ENCODE results near the gene MYO5A.
"Not testable (repeated sequence)": the region's sequence is repeated elsewhere in the genome, so short reads cannot be mapped to it uniquely, and the experiment has no call there.

Gene MYO5A

DNA sequence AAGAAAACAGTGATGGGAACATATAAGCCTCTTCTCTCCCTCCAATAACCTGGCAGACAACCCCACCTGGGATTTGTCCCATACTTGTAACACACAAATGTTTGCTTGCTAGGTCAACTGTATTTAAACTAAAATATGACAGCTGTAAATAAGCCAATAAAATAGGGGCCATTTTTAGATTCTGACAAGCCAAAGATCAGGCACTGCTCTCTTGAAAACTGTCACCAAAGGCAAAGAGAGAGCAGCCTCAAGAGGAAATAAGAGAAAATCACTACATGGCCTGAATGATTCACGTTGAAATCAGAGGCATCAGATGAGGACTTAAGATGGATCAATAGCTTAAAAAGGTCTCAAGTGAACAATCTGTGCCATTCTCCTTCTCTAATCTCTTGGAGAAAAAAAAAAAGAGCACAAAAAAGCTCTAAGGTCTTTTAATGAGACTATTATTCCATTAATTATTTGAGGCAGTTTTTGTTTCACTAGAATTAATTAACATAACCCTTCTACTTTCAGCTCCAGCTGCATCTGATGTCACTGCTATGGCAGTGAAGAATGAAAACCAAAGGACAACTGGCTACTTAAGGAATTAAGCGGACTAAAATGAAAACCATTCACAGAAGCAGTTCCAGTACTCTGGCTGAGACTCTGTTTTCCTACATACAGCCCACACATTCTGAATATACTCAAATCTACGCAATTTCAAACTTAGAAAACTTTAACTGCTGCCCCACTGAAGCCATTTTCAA is 19.0 kb downstream of the MYO5A start:
- no peak for FAIRE-seq
- no peak for DNase-seq (ENCODE audit: insufficient read length, low spot score)

- FAIRE-seq (no peak), DNase-seq (ENCODE audit: insufficient read length, low spot score) (no peak)
Observed at GRCh38 chr15:52506549-52506948, 22.1 kb downstream of the MYO5A start.

DNA sequence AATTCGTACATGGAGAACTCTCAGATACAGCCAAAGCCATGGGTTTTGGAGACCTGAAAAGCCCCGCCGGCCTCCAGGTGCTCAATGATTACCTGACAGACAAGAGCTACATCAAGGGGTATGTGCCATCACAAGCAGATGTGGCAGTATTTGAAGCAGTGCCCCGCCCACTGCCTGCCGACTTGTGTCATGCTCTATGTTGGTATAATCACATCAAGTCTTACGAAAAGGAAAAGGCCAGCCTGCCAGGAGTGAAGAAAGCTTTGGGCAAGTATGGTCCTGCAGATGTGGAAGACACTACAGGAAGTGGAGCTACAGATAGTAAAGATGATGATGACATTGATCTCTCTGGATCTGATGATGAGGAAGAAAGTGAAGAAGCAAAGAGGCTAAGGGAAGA is 23.5 kb downstream of the MYO5A start:
- no peak for DNase-seq (ENCODE audit: insufficient read length, low spot score)
- FAIRE-seq, result no peak

- no peak for DNase-seq (ENCODE audit: insufficient read length, low spot score)
- FAIRE-seq, result no peak
Observed at GRCh38 chr15:52503788-52504496, 24.7 kb downstream of the MYO5A start.

- FAIRE-seq, result no peak
Observed at GRCh38 chr15:52502608-52503007, 26.1 kb downstream of the MYO5A start.

GRCh38 chr15:52499506-52499905 is 29.2 kb downstream of the MYO5A start:
- no peak for DNase-seq (ENCODE audit: insufficient read length, low spot score)
- FAIRE-seq, result no peak

More at GRCh38 chr15:52502608-52503007, 26.1 kb downstream of the MYO5A start:
- no peak for DNase-seq (ENCODE audit: insufficient read length, low spot score)

DNA sequence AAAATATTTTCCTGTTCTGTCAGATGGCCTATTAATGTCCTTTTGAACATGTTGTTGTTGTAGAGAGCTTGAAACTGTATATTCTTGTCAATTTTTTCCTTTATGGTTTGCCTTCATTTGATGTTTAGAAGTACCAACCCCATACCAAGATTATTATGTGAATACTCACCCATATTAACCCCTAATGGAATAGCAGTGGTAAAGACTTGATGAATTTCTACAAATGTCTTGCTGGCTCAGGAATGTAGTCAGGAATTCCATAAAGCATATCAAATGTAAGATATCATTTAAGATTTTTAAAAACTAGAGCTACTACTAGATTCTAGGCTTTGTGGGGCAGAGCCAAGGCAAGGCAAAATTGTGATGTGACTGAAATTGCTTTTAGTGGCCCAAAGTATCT is 30.0 kb downstream of the MYO5A start:
- no peak for FAIRE-seq
- no peak for DNase-seq (ENCODE audit: insufficient read length, low spot score)

DNA sequence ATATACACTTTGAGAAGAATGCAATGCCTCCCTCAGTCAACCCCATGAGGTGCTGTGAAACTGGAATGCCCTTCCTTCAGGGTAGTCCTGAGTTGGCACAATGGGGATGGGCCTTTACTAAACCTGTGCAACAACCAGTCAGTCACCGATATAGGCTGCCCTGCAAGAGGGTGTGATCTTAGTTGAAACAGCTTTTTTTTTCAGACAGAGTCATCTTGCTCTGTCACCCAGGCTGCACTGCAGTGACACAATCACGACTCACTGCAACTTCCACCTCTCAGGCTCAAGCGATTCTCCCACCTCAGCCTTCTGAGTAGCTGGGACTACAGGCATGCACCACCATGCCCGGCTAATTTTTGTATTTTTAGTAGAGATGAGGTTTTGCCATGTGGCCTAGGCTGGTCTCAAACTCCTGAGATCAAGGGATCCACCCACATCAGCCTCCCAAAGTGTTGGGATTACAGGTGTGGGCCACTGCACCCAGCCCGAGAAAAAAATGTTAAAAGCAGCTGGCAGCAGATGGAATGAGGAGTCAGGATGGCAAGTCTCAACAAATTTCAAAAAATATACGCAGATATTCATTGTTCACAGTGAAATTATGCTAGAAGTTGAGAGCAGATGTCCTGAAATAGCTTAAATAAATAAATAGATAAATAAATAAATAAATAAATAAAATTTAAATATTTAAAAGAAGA is 31.8 kb downstream of the MYO5A start:
- FAIRE-seq (no peak), DNase-seq (ENCODE audit: insufficient read length, low spot score) (no peak)

GRCh38 chr15:52496175-52496574 is 32.5 kb downstream of the MYO5A start:
- DNase-seq (ENCODE audit: insufficient read length, low spot score) (no peak), FAIRE-seq (no peak)

DNA sequence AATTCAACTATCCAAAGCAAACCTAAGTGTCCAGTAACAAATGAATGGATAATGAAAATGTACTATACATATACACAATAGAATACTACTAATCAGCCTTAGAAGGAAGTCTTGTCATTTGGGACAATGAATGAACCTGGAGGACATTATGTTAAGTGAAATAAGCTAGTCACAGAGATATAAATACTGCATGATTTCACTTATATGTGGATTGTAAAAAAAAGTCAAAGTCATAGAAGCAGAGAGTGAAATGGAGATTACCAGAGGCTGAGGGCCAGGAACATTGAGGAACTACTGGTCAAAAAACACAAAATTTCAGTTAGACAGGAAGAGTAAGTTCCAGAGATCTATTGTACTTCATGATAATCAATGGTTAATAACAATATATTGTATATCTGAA is 33.6 kb downstream of the MYO5A start:
- DNase-seq (ENCODE audit: insufficient read length, low spot score), result no peak
- FAIRE-seq, result no peak

GRCh38 chr15:52493968-52494367 is 34.7 kb downstream of the MYO5A start:
- FAIRE-seq (no peak), DNase-seq (ENCODE audit: insufficient read length, low spot score) (peak; percentile 9)

DNA sequence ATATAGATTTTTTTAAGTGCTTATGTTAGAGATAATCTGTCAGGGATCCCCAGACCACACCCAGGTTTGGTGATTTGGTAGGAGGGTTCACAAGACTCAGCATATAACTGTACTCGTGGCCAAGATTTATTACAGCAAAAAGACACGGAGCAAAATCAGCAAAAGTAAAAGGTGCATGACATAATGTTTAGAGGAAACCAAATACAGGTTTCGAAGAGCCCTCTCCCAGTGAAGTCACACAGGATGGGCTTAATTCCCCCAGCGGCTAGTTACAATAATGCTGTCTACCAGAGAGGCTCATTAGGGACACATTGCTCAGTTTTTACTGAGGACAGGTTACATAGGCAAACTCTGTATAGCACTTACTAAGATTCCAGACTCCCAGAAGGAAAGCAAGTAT is 36.5 kb downstream of the MYO5A start:
- DNase-seq (ENCODE audit: insufficient read length, low spot score) (no peak), FAIRE-seq (no peak)

DNA sequence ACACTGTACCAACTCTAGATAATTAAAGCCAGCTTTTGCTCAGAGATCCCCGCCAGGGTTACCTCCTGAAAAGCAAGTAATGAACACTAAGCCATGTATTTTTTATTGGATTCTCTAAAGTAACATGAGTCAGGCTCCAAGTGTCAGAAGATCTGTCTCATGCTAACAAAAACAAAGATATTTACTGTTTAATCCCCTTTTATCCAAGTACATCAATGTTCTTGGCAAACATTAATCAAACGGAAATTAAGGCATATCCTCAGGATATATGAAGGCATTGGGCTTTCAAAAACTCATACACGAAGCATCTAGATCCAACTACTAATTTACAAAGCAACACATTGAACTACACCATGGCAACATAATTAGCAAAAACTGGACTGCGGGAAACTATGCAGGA is 37.2 kb downstream of the MYO5A start:
- FAIRE-seq, result no peak
- no peak for DNase-seq (ENCODE audit: insufficient read length, low spot score)

- not testable (repeated sequence) for FAIRE-seq; DNase-seq (ENCODE audit: insufficient read length, low spot score)
Observed at GRCh38 chr15:52489430-52489829, 39.2 kb downstream of the MYO5A start.

DNA sequence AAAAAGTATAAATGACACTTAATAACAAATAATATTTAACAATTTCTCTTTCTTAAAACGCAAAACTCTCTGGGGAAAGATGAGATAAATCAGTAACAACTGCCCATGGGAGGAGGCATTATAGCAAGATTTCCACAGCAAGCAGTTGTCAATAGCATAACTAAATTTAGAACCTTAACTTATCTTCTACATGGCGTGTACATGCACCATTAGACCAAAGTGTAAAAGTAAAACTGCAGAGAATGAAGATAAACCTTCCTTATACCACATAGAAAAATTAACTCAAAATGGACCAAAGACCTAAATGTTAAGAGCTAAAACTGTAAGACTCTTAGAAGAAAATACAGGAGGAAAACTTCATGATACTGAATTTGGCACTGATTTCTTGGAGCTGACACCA is 39.9 kb downstream of the MYO5A start:
- FAIRE-seq, result no peak
- DNase-seq (ENCODE audit: insufficient read length, low spot score), result no peak

DNA sequence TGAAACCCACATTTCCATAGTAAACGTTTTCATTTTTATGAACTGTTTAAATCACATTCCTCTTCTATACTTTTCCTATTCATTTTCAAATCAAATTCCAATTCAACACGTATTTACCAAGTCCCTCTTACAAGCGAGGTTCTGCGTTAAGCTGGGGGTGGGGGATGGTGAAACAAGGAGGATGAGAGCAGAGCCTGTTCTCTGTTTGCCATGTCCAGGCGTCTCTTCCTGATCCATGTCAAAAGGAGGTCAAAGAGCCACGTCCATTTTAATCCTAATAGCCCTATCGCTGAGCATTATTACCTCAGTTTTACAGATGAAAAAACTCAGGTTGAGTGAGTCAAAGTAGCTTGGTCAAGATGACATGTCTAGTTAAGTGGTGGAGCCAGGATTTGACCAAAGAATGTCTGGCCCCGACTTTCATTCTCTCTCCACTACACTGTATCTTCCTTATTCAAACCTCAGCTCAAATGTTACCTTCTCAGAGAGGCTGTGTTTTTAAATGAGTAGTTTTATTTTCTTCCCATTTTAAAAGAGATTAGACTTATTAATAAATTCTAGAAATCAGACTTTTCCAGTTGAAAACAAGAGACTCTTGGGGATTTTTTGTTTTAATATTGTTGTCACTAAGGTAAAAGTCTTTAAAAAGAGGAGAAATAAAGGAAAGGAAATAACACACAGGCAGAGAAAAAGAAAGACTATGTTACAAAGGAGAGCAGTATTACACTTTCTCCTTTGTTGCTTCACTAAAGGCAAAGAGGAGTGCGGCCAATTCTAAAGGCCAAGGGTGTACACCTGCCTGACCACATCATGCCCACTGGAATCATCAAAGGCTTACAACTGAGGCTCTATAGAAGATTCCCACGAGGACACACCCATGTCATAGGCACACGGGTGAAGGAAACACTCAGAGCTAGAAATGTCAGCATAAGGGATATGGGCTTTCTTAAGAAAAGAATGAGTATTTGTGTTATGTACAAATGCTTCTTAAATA is 42.4 kb downstream of the MYO5A start:
- DNase-seq (ENCODE audit: insufficient read length, low spot score) (no peak), FAIRE-seq (no peak)

DNA sequence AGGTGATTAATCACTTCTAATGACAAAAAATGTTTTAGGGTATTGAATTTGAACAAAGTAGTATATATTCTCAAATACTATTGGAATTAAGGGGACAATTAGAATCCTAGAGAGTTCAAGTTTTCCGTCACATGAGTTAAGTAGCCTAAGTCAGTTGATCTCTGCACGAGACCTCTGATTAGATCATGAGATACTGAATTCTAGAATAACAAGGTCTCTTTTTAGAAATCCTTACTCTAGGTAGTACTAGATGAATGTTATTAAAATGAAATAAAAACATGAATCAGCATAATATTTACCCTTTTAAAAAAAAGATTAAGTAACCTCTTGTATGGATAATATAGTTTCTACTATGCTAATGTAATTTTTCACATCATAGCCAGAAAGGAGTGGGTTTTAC is 43.4 kb downstream of the MYO5A start:
- no peak for FAIRE-seq

DNA sequence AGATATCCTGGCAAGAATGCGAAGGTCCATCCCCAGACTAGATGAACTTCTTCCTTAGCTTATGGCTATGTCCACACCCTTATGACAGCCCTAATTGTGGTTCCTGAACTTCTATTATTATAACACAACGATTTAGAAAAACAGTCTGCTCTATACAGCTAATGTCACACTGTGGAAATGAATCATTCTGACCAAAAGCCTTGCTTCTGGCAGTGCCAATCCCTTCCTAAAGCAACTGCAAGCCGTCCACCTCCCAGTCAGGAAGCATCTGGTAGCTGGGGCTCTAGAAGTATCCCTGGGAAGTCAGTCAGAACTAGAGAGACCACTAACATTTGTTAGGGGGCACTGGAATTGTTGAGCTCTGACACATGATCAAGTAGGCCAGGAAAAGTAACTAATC is 45.0 kb downstream of the MYO5A start:
- FAIRE-seq, result no peak
- DNase-seq (ENCODE audit: insufficient read length, low spot score), result no peak

More for the DNA sequence above, 43.4 kb downstream of the MYO5A start:
- DNase-seq (ENCODE audit: insufficient read length, low spot score), result no peak

DNA sequence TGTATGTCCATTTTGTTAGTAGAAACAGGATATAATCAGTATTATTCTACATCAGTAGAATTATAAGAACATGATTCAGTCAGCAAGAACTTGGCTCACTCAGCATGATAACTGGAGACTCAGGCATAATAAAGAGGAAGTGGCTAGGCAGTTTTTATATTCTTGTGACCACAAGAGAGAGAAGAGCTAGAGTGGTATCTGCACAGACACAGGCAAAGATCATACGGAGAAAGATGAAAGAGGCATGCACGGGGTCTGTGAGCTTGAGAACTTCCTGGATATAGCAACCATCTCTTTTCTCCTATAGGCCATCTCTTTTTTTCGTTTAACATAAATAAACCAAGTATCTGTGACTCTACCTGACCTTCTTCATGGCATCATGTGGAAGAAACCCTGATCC is 46.8 kb downstream of the MYO5A start:
- no peak for FAIRE-seq
- no peak for DNase-seq (ENCODE audit: insufficient read length, low spot score)

DNA sequence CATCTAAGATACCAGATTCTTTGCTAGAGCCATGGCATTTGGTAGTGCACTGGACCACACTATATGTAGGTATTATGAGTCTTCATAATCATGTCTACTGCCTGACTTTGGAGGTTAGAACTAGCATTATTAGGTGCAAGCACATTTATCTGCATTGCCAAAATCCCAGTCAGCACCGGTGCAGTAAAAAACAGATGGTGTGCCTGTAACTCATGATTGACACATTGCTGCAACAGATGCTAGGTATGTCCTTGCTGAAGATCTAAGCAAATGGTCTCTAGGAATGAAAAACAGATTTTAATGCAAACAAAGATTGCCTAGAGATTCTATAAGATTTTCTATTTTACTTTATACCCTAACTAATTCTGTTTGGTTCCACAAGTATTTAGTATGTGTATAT is 47.7 kb downstream of the MYO5A start:
- no peak for FAIRE-seq

DNA sequence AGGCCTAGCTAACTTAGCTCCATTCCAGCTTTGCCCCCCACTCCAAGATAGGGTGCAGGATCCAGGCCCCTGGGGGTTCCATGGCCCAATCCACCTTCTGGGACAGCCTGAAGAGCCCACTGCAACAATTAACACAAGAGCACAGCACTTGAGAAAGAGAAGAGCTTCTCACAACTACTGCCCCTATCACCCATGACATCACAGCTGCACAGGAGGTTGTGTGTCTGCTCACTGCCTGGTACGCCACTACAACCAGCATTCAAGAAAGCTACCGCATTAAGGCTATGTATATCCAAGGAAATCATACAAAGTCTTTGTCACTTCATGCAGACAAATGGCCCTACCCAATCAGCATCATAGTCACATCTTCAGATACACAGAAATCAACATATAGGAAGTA is 62.0 kb downstream of the MYO5A start:
- FAIRE-seq (no peak), DNase-seq (ENCODE audit: insufficient read length, low spot score) (no peak)

More for the DNA sequence above, 47.7 kb downstream of the MYO5A start:
- DNase-seq (ENCODE audit: insufficient read length, low spot score), result no peak

Data from HTR-8/SVneo (cell line).